OCI-M1 (cell line): ENCODE data around the gene GABRB1.

Source experiments
- DNase-seq: peaks from one replicate; lab custom pipeline; 2025; lab: John Stamatoyannopoulos, UW

The GABRB1 gene

DNA sequence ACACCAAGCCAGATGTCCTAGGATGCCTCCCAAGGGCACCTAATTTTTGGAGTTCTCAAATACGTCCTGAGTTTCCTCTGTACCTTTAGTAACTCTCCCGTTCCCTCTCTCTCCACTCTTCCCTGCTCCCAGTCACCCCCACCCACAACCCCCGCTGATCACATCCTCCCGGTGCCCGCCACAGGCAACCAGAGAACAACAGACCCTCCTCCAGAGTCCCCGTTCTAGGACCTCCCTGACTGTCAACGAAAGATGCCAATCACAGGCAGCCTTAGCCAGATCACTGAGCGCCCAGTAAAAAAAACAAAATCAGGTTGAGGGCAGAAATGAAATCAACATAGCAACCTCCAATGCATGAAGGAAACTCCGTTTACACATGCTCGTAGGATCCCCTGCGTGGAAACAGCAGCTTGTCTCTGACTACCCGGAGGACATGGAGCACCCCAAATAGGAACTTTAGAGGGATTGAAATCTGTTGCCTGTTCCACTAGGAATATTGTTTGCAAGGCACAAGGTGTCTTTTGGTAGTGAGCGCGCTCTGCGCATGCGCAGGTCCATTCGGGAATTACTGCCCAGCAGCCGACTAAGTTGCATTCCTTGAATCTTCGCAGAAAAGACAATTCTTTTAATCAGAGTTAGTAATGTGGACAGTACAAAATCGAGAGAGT is at the start of gene GABRB1:
GABRB1 (plus strand) TSS at position 557 of the 668 bp plus-strand sequence.
- DNase-seq = no peak

GRCh38 chr4:46984781-46985180 is 46.6 kb upstream of the GABRB1 start:
- DNase-seq = no peak

DNA sequence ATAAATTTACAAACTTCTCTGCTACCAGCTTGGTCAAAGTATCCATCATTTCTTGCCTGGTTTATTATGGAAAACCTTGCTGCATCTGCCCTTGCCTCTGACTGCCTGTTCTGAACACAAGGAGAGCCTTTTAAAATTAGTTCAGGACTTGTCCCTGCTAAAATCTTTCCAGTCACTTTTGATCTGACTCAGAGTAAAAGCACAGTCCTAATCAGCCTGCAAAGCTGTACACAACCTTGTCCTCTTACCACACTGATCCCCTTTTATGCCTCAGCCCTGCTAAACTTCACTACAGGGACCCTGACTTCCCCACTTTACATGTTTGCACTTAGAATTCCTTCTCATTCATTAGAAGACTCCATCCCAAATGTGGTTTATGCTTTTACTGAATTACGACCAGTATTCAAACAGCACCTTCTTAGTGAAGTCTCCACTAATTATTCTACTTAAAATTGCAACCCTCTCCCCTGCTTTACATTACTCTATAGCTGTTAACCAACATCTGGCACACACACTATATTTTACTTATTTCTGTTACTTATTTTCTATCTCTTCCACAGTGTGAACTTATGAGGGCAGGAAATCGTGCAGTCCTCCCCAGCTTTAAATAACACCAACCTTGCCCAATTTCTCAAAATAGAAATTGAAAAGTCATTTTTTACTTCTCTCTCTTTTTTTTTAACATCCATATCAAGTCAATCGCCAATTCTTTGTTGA is 44.3 kb upstream of the GABRB1 start:
- no peak for DNase-seq

DNA sequence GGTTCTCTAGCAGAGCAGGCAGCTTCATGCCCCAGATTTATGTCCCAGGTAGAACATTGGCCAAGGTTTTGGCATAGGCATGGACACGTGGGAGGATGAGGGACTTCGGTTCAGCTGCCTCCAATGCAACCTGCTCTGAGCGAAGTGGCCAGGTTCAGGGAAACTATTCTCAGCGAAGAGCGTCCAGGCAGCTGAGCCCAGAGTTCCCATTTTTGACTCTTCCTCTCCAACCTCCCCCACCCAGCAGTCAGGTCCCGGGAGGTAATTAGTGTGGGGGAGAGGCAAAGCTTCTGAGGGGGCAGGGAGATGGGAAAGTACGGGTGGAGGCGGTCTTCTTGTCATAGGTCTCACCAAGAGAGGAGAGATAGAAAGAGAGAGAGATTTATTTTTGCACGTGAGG is 39.0 kb upstream of the GABRB1 start:
- no peak for DNase-seq

GRCh38 chr4:46993075-46994006 is 38.0 kb upstream of the GABRB1 start, which contains the start of gene GABRA4:
Gene GABRA4 (minus strand): TSS chr4:46993581. CDS start chr4:46993424, 157 bp downstream.
- DNase-seq = no peak

GRCh38 chr4:46994007-46994405 is 37.4 kb upstream of the GABRB1 start:
- peak; percentile 16 for DNase-seq

DNA sequence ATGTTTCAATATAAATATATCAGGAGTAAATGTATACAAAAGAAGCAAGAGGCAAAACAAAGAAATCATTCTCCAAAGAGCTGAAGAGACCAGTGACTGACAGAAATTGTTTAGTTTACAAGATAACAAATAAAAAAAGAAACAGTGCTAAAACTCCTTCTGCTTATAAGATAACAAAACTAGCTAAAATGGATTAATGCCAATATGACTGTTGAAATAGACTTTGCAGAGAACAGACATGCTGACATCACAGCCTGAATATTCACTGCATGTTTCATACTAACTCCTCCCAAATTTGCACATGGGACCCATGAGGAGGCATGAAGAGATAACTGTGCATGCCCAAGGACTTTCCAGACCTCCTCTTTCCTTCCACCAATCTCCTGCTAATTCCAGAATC is 31.8 kb upstream of the GABRB1 start:
- DNase-seq = no peak

- DNase-seq = no peak
Measured at GRCh38 chr4:47000406-47000805, 31.0 kb upstream of the GABRB1 start.

DNA sequence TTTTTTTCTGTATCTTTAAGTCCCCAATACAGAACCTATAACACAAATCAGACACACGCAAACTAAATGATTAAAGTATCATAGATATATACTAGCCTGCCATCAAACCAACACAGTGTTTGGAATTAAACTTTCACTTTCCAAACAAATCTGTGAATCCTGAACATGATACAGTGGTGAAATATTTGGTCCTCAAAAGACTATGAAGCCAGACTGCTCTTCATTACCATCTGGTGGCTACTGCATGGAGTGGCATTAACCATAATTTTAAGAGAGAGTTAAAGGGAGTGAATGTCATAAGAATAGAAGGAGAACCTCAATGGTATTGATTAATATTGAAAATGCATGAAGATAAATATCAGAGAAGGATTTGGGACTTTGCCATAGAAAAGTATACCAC is 28.8 kb upstream of the GABRB1 start:
- peak; percentile 67 for DNase-seq

- DNase-seq = peak; percentile 54
Measured at GRCh38 chr4:47010347-47010911, 20.9 kb upstream of the GABRB1 start.

- DNase-seq = peak; percentile 75
Measured at GRCh38 chr4:47010912-47011446, 20.4 kb upstream of the GABRB1 start.

DNA sequence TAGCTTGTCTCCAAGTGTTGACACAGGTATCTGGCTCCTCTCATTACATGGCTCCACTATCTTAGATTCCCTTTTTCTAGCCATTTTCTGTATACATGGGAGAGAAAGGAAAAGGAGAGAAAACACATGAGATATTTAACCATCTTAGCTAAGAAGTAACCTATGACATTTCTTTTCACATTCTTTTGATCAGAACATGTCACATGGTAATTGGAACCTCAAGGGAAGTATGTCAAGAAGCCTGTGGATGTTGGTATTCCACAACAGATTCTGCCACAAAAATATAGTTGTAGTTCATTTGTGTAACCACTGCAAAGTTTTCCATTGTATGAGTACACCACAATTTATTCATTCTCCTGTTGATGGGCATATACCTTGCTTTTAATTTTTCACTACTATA is 18.7 kb upstream of the GABRB1 start:
- no peak for DNase-seq

- no peak for DNase-seq
Measured at GRCh38 chr4:47013373-47013772, 18.0 kb upstream of the GABRB1 start.

GRCh38 chr4:47017081-47017480 is 14.3 kb upstream of the GABRB1 start:
- no peak for DNase-seq

GRCh38 chr4:47017494-47017893 is 13.9 kb upstream of the GABRB1 start:
- DNase-seq = no peak

DNA sequence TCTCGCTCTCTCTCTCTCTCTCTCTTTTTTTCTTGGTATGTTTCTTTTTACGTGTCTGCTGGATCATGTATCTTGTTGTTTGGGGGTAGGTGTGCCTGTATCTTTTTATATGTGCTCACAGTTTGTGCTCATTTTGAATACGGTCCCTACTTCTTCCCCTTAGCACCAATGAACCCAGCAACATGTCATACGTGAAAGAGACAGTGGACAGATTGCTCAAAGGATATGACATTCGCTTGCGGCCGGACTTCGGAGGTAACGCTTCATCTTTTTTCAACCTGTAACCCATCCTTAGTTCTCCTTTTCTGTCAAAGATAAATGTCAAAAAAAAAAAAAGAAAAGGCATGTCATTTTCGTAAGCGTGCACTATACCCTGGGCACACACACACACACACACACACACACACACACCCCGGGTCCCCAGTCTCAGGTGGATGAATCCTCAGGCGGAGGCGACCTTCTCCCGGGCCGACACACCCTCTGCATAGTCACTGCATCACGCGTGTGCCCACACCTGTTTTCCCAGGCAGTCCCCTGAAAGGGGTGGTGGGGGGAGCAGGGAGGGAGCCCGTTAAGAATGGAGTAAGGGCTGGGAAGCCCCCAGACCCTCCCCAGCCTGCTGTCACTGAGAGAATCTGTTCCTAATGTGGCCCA is 511 bp downstream of the GABRB1 start:
- DNase-seq = no peak

GRCh38 chr4:47032405-47033106 is 1.2 kb downstream of the GABRB1 start:
- peak; percentile 70 for DNase-seq

DNA sequence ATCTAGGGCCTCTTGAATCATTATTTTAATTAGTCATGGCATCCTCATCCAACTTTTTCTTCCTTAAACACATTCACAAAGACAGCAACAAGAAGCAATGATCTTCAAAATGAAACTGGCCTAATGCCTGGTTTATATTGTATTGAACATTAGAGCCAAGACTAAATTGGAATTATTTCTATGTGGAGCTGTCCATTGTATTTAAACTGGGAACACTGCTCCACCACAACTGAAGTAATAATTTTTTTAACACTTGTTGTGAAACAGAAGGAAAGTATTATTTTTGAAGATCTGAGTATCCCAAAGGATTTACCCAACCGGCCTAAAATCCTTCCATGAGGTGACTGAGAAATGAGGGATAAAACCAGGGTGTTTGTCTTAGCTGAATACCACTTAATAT is 6.9 kb downstream of the GABRB1 start:
- no peak for DNase-seq

DNA sequence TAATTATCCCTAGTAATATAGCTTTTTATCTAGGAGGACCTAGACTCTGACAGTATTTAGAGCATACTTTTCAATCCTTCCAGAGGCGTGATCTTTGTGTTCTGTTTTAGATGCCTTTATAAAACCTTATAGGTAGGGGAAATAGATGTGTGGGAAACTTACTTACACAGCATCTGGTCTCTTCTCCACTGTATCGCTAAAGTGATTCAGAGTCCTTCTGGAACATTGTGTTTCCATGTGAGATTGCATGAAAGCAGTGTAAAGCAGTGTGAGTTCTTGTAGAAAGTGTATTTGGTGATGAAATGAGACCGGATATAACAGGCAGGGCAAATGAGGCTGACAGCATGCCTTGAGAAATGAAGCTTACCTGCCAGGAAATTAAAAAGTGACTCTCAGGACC is 9.5 kb downstream of the GABRB1 start:
- no peak for DNase-seq

DNA sequence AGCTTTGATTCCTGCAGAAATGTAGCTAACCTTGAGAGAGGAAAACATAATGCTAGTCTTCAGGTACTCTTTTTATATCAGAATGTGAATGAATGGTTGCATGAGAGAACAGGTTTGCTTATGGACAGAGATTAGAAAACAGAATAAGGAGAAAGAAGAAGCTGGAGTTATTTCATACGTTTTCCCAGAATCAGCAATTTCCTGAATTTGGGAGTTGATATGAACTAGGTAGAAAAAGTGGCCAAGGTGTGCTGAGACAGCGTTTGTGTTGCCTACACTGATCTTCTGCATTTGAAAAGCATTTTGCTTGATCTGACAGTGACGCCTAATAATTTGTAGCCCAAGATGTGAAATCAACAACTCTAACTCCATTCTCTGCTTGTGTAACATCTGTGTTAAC is 12.5 kb downstream of the GABRB1 start:
- DNase-seq = no peak

GRCh38 chr4:47045261-47045660 is 13.9 kb downstream of the GABRB1 start:
- no peak for DNase-seq
